GM23338 (cell line): ENCODE data around the gene SRP14. TPM values are rescaled to one million over a fixed set of nuclear protein-coding genes. Genes with fewer than 3 reads are reported as not detected.

ENCODE experiments used
- ATAC-seq: fragments of 200-7000 bp; cut with Tn5 transposase; 3 replicates; pipeline ENCODE4 v1.9.1; 2020
- DNase-seq: peaks from one replicate; pipeline ENCODE4 v3.0.0-alpha.2; 2015; ENCODE audit warnings: low spot score
- H2AFZ ChIP-seq: fragments of 200-600 bp; sonication (generic); 2 replicates; pipeline ENCODE4 v1.8.0; 2016; ENCODE audit warnings: antibody characterized with exemption, mild to moderate bottlenecking, moderate library complexity
- H3F3A ChIP-seq: fragments of 200-600 bp; sonication (generic); replicated peaks from 2 replicates; pipeline ENCODE4 v1.8.0; 2017; ENCODE audit warnings: antibody characterized with exemption, mixed run types, low read depth
- H3K27ac ChIP-seq: fragments of 200-600 bp; sonication (generic); 2 replicates; pipeline ENCODE4 v1.6.1; 2016; ENCODE audit warnings: low read depth
- H3K27me3 ChIP-seq: fragments of 200-600 bp; sonication (generic); 2 replicates; pipeline ENCODE4 v1.8.0; 2016; ENCODE audit warnings: mild to moderate bottlenecking, mixed run types, moderate library complexity; ENCODE audit not compliant: insufficient read depth
- H3K36me3 ChIP-seq: fragments of 200-600 bp; sonication (generic); 2 replicates; pipeline ENCODE4 v1.8.0; 2016; ENCODE audit warnings: mild to moderate bottlenecking; ENCODE audit not compliant: insufficient read depth
- H3K4me1 ChIP-seq: fragments of 200-600 bp; sonication (generic); 2 replicates; pipeline ENCODE4 v1.8.0; 2016; ENCODE audit warnings: mild to moderate bottlenecking, moderate library complexity; ENCODE audit not compliant: insufficient read depth
- H3K4me2 ChIP-seq: fragments of 200-600 bp; sonication (generic); 2 replicates; pipeline ENCODE4 v1.7.1; 2017; ENCODE audit warnings: mixed run types
- H3K4me3 ChIP-seq: fragments of 200-600 bp; sonication (generic); 2 replicates; pipeline ENCODE4 v1.6.1; 2016; ENCODE audit warnings: mixed run types
- H3K79me2 ChIP-seq: fragments of 200-600 bp; sonication (generic); replicated peaks from 2 replicates; pipeline ENCODE4 v1.8.0; 2017; ENCODE audit warnings: mild to moderate bottlenecking; ENCODE audit not compliant: insufficient read depth
- H3K9me2 ChIP-seq: fragments of 200-600 bp; sonication (generic); 2 replicates; pipeline ENCODE4 v1.8.0; 2017; ENCODE audit not compliant: insufficient read depth
- H4K20me1 ChIP-seq: fragments of 200-600 bp; sonication (generic); replicated peaks from 2 replicates; pipeline ENCODE4 v1.8.0; 2017; ENCODE audit warnings: mild to moderate bottlenecking; ENCODE audit not compliant: insufficient read depth
- H3K27ac Mint-ChIP-seq: 2 replicates; pipeline ENCODE4 v1.8.0; 2020; ENCODE audit warnings: inconsistent platforms, mild to moderate bottlenecking, moderate library complexity, mixed read lengths
- H3K27me3 Mint-ChIP-seq: 3 replicates; pipeline ENCODE4 v1.8.0; 2022; ENCODE audit warnings: low read depth, mild to moderate bottlenecking, moderate library complexity, mixed read lengths, inconsistent platforms; ENCODE audit not compliant: insufficient read depth, poor library complexity
- H3K36me3 Mint-ChIP-seq: 3 replicates; pipeline ENCODE4 v1.8.0; 2021; ENCODE audit warnings: low read depth, mild to moderate bottlenecking, inconsistent platforms, moderate library complexity, mixed read lengths
- H3K4me1 Mint-ChIP-seq: 3 replicates; pipeline ENCODE4 v1.8.0; 2020; ENCODE audit warnings: mild to moderate bottlenecking, inconsistent platforms, mixed read lengths
- H3K4me3 Mint-ChIP-seq: 3 replicates; pipeline ENCODE4 v1.8.0; 2021; ENCODE audit warnings: moderate library complexity, mild to moderate bottlenecking, inconsistent platforms, mixed read lengths
- H3K9me3 Mint-ChIP-seq: 3 replicates; pipeline ENCODE4 v1.8.0; 2020; ENCODE audit warnings: moderate library complexity, mild to moderate bottlenecking, inconsistent platforms, mixed read lengths
- CREB1 ChIP-seq: fragments of 250-450 bp; sonication (Bioruptor Pico); IDR thresholded peaks from 2 replicates; pipeline ENCODE4 v1.5.0; 2020; ENCODE audit warnings: low read depth, mild to moderate bottlenecking, moderate library complexity
- EZH2phosphoT487 ChIP-seq: fragments of 200-600 bp; sonication (generic); IDR thresholded peaks from one replicate; pipeline ENCODE4 v1.8.1; 2018; ENCODE audit warnings: antibody characterized with exemption; ENCODE audit not compliant: unreplicated experiment
- JUNB ChIP-seq: IDR thresholded peaks from one replicate; pipeline ENCODE4 v1.6.1; 2016; ENCODE audit warnings: antibody characterized with exemption; ENCODE audit not compliant: unreplicated experiment
- NANOG ChIP-seq: IDR thresholded peaks from 2 replicates; pipeline ENCODE4 v1.6.1; 2016; ENCODE audit warnings: antibody characterized with exemption, borderline replicate concordance
- STAT1 ChIP-seq: IDR thresholded peaks from one replicate; pipeline ENCODE4 v1.6.1; 2016; ENCODE audit warnings: antibody characterized with exemption; ENCODE audit not compliant: unreplicated experiment
- ZNF114 ChIP-seq: fragments of 250-450 bp; sonication (Bioruptor Pico); IDR thresholded peaks from 2 replicates; pipeline ENCODE4 v1.5.0; 2020; ENCODE audit warnings: mild to moderate bottlenecking, moderate library complexity
- ZNF331 ChIP-seq: fragments of 250-450 bp; sonication (Bioruptor Pico); IDR thresholded peaks from 2 replicates; pipeline ENCODE4 v1.5.0; 2020; ENCODE audit warnings: low read depth, mild to moderate bottlenecking, moderate library complexity
- polyA plus RNA-seq: library from polyadenylated mRNA; unstranded; fragments of >200 nt; fragmentation: Nextera tagmentation; extraction: Ambion mirVana; gene quantifications from 2 replicates; pipeline ENCODE4 v1.2.1, GENCODE V29; 2016
- total RNA-seq: library from RNA; depleted of rRNA; stranded (reverse); fragments of >200 nt; shearing (Covaris generic); gene quantifications from 2 replicates; pipeline ENCODE4 v1.2.3, GENCODE V29; 2014
- TF ChIP-seq, protein P1 (sequence below): fragments of 250-450 bp; sonication (Bioruptor Pico); IDR thresholded peaks from 2 replicates; pipeline ENCODE4 v1.5.0; 2020; ENCODE audit warnings: mild to moderate bottlenecking, moderate library complexity
- TF ChIP-seq, protein P2 (sequence below): IDR thresholded peaks from 2 replicates; pipeline ENCODE4 v1.6.1; 2016; ENCODE audit warnings: antibody characterized with exemption
- TF ChIP-seq, protein P3 (sequence below), 2 experiments: fragments of 200-600 bp in 1 of 2; sonication (generic) in 1 of 2; conservative IDR thresholded peaks; 2 replicates each; pipeline versions ENCODE4 v1.5.1 to v1.6.1; 2016 to 2017; ENCODE audit warnings: antibody characterized with exemption in 2 of 2, low read depth in 2 of 2, mild to moderate bottlenecking in 2 of 2, moderate library complexity in 1 of 2

SRP14 gene
- total and polyA plus RNA-seq, 2 experiments from 2014 or later: 249 to 1,412 TPM

DNA sequence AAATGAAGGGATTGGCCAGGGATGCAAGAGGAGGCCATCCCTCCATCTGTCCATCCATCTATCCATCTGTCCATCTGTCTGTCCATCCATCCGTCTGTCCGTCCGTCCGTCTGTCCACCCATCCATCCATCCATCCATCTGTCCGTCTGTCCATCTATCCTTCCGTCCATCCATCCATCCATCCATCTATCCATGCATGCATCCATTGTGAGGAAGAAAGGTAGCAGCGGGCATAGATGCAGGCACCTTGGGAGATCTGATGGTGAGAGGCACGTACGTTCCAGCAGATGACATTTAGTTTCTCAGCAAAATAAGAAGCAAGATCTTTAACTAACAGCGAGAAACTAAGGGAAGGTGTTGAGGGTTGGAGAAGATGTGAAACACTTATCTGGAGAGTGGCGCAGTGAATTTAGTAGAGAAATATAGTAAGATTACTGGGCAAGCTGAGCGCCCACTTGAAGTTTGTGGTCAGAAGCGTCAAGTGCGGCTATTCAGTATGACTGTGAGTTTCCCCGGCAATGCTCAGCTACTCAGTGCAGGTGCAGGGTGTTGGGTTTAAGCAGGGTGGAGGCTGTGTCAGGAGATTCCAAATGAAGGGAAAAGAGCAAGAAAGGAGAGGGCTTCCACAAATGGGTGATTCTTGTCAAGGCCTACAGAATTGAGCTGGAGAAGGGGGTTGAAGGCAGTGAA, 22.4 kb upstream of the SRP14 start (continued):
- TF ChIP-seq, protein P1, sequence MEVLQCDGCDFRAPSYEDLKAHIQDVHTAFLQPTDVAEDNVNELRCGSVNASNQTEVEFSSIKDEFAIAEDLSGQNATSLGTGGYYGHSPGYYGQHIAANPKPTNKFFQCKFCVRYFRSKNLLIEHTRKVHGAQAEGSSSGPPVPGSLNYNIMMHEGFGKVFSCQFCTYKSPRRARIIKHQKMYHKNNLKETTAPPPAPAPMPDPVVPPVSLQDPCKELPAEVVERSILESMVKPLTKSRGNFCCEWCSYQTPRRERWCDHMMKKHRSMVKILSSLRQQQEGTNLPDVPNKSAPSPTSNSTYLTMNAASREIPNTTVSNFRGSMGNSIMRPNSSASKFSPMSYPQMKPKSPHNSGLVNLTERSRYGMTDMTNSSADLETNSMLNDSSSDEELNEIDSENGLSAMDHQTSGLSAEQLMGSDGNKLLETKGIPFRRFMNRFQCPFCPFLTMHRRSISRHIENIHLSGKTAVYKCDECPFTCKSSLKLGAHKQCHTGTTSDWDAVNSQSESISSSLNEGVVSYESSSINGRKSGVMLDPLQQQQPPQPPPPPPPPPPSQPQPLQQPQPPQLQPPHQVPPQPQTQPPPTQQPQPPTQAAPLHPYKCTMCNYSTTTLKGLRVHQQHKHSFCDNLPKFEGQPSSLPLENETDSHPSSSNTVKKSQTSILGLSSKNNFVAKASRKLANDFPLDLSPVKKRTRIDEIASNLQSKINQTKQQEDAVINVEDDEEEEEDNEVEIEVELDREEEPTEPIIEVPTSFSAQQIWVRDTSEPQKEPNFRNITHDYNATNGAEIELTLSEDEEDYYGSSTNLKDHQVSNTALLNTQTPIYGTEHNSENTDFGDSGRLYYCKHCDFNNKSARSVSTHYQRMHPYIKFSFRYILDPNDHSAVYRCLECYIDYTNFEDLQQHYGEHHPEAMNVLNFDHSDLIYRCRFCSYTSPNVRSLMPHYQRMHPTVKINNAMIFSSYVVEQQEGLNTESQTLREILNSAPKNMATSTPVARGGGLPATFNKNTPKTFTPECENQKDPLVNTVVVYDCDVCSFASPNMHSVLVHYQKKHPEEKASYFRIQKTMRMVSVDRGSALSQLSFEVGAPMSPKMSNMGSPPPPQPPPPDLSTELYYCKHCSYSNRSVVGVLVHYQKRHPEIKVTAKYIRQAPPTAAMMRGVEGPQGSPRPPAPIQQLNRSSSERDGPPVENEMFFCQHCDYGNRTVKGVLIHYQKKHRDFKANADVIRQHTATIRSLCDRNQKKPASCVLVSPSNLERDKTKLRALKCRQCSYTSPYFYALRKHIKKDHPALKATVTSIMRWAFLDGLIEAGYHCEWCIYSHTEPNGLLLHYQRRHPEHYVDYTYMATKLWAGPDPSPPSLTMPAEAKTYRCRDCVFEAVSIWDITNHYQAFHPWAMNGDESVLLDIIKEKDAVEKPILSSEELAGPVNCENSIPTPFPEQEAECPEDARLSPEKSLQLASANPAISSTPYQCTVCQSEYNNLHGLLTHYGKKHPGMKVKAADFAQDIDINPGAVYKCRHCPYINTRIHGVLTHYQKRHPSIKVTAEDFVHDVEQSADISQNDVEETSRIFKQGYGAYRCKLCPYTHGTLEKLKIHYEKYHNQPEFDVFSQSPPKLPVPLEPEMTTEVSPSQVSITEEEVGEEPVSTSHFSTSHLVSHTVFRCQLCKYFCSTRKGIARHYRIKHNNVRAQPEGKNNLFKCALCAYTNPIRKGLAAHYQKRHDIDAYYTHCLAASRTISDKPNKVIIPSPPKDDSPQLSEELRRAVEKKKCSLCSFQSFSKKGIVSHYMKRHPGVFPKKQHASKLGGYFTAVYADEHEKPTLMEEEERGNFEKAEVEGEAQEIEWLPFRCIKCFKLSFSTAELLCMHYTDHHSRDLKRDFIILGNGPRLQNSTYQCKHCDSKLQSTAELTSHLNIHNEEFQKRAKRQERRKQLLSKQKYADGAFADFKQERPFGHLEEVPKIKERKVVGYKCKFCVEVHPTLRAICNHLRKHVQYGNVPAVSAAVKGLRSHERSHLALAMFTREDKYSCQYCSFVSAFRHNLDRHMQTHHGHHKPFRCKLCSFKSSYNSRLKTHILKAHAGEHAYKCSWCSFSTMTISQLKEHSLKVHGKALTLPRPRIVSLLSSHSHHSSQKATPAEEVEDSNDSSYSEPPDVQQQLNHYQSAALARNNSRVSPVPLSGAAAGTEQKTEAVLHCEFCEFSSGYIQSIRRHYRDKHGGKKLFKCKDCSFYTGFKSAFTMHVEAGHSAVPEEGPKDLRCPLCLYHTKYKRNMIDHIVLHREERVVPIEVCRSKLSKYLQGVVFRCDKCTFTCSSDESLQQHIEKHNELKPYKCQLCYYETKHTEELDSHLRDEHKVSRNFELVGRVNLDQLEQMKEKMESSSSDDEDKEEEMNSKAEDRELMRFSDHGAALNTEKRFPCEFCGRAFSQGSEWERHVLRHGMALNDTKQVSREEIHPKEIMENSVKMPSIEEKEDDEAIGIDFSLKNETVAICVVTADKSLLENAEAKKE: no peak
- no peak for TF ChIP-seq ZNF331 (CRISPR knock-in tag)
- TF ChIP-seq EZH2phosphoT487: no peak
- TF ChIP-seq, protein P2, sequence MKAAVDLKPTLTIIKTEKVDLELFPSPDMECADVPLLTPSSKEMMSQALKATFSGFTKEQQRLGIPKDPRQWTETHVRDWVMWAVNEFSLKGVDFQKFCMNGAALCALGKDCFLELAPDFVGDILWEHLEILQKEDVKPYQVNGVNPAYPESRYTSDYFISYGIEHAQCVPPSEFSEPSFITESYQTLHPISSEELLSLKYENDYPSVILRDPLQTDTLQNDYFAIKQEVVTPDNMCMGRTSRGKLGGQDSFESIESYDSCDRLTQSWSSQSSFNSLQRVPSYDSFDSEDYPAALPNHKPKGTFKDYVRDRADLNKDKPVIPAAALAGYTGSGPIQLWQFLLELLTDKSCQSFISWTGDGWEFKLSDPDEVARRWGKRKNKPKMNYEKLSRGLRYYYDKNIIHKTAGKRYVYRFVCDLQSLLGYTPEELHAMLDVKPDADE: no peak
- no peak for TF ChIP-seq JUNB

DNA sequence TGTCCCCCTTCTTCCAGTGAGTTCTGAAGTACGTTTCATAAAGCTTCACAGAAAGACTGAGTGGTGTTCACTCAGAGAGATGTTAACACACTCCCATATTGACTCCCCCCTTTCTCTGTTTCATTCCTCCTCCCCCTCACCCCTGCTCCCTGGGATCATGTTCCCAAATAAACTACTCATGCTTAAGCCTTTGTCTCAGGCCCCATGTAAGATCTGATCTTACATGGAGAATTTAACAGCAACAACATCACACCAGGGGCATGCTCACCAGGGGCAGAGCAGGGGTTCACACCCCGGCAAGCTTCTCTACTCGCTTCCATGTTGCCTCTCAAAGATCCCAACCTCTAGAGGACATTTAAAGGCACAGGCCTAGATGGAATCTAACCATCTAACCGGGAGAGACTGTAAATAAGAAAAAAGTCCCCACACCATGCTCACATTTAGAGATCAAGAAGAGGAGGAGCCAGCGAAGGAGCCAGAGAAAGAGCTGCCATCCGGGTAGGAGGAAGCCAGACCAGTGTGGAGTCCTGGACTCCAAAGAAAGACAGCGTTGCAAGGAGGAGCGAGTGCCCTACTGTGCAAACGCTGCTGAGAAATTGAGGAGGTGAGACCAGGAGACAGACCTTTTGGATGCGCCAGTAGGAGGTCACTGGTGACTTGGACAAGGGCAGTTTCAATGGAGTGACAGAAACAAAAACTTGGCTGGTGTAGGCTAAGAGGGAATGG, 21.4 kb upstream of the SRP14 start:
- Histone ChIP-seq H3K4me2 (no peak overlapping the region), H3K9me2 (no peaks in the 10 kb centered on the region), H3K4me1 (no peaks in the 10 kb centered on the region; the same call in 1 of the 2 replicates), H3K27ac (no peak overlapping the region), H3K79me2 (no peaks in the 10 kb centered on the region), H4K20me1 (no peaks in the 10 kb centered on the region), H3K27me3 (no peaks in the 10 kb centered on the region), H3K36me3 (no peaks in the 10 kb centered on the region), H3F3A (no peaks in the 10 kb centered on the region), H3K4me3 (no peak overlapping the region), H2AFZ (no peak overlapping the region)
- DNase-seq (no peak), ATAC-seq (no peak)
- Mint-ChIP-seq H3K27ac (no peak overlapping the region), H3K4me3 (no peak overlapping the region), H3K9me3 (no peaks in the 10 kb centered on the region), H3K4me1 (peaks cover 21% of the 10 kb centered on the region), H3K27me3 (peaks cover 4% of the 10 kb centered on the region), H3K36me3 (no peaks in the 10 kb centered on the region; the same call in 2 of the 3 replicates)
- no peak for TF ChIP-seq CREB1
- no peak for TF ChIP-seq ZNF114 (CRISPR knock-in tag)
- no peak for TF ChIP-seq JUNB
- TF ChIP-seq, protein P2: no peak
- no peak for TF ChIP-seq STAT1
- no peak for TF ChIP-seq EZH2phosphoT487
- TF ChIP-seq NANOG: no peak
- TF ChIP-seq, protein P3, sequence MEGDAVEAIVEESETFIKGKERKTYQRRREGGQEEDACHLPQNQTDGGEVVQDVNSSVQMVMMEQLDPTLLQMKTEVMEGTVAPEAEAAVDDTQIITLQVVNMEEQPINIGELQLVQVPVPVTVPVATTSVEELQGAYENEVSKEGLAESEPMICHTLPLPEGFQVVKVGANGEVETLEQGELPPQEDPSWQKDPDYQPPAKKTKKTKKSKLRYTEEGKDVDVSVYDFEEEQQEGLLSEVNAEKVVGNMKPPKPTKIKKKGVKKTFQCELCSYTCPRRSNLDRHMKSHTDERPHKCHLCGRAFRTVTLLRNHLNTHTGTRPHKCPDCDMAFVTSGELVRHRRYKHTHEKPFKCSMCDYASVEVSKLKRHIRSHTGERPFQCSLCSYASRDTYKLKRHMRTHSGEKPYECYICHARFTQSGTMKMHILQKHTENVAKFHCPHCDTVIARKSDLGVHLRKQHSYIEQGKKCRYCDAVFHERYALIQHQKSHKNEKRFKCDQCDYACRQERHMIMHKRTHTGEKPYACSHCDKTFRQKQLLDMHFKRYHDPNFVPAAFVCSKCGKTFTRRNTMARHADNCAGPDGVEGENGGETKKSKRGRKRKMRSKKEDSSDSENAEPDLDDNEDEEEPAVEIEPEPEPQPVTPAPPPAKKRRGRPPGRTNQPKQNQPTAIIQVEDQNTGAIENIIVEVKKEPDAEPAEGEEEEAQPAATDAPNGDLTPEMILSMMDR (conservative IDR thresholded peaks at IDR 0.05; ENCODE audit: low read depth in 2 of 2): no peak
- TF ChIP-seq ZNF331 (CRISPR knock-in tag): no peak
